A549 treated with AZD9567 at 1 μM for 4 hours (cell line): Measurements from ENCODE around the gene PHF13. TPM values are rescaled to one million over a fixed set of nuclear protein-coding genes. Genes with fewer than 3 reads are reported as not detected.

Experiments
- total RNA-seq: library from RNA; stranded (reverse); fragments of 200-300 nt; extraction: Qiagen RNA extraction; gene quantifications from 5 replicates; pipeline ENCODE4 v1.2.3, GENCODE V29; 2022; ENCODE audit not compliant: insufficient read depth

Gene PHF13
- 7.4 to 10.6 TPM (median 9.1 TPM) in 5 replicates for total RNA-seq

DNA sequence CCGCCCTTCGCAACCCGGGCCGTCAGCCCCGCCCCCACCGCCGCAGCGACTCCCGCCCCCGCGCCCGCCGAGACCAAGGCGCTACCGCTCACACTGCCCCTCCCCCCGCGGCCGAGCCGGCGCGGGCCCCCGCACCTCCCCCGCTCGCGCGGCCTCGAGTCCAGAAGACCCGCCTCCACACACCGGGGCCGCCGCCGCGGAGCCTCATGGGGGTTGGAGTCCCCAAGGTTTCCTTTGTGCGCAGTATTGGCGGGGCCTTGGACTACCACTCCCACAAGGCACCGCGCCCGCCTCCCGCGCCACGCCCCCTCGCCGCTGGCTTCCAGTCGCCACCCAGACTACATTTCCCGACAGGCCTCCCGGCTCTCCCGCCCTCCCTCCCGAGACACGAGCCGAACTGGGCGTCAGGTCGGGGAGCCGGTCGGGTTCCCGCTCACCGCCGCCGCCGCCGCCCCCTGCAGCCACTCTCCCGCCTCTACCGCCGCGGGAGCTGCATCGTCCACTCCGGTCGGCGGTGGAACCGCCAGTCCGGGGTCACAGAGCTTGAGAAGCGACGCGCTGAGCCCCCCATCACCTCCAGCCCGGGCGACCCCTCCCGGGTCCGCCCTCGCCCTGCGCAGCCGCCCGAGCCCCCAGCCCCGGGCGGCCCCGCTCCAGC, at the start of gene PHF13:
Gene PHF13, plus strand, starts transcription at position 371 of the 658 bp plus-strand sequence. CDS start 336 bp downstream, outside the sequence.

DNA sequence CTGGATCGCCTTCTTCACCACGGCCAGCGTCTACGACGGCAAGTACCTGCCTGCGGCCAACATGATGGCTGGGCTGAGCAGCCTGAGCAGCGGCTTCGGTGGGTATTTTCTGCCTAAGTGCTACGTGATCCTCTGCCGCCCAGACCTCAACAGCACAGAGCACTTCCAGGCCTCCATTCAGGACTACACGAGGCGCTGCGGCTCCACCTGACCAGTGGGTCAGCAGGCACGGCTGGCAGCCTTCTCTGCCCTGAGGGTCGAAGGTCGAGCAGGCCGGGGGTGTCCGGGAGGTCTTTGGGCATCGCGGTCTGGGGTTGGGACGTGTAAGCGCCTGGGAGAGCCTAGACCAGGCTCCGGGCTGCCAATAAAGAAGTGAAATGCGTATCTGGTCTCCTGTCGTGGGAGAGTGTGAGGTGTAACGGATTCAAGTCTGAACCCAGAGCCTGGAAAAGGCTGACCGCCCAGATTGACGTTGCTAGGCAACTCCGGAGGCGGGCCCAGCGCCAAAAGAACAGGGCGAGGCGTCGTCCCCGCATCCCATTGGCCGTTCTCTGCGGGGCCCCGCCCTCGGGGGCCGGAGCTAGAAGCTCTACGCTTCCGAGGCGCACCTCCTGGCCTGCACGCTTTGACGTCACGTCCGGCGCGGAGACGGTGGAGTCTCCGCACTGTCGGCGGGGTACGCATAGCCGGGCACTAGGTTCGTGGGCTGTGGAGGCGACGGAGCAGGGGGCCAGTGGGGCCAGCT, 34.0 kb upstream of the PHF13 start, which contains the start of gene ZBTB48:
Gene ZBTB48, plus strand, starts transcription at position 621 of the 745 bp plus-strand sequence. CDS start 616 bp downstream, outside the sequence.

DNA sequence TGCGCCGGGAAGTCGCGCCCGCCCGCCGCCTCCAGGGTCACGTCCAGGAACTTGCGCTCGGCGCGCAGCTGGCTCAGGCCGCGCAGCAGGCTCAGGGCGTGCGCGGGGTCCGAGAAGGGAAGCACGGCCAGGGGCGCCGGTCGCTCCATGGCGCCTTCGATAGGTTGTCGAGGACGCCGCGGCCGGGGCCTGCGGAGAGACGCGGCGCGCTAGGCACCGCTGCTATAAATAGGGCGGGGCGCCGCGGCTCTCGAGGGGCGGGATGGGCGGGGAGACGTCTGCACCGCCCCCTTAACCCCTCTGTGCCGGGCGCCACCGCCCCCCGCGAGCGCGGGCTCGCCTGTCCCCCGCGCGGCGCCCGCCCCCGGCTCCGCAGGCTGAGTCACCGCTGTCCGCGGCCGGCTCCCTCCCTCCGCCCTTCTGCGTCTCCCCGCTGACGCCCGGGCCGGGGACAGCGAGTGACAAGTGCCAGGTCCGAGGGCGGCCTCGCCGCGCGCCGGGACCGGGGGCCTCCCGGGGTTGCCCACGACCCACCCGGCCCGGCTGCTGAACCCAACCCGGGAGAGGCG, 10.8 kb upstream of the PHF13 start, which contains the start of gene KLHL21:
Gene KLHL21, minus strand, starts transcription at position 201 of the 569 bp plus-strand sequence. Its CDS starts 52 bp downstream, at position 149.

DNA sequence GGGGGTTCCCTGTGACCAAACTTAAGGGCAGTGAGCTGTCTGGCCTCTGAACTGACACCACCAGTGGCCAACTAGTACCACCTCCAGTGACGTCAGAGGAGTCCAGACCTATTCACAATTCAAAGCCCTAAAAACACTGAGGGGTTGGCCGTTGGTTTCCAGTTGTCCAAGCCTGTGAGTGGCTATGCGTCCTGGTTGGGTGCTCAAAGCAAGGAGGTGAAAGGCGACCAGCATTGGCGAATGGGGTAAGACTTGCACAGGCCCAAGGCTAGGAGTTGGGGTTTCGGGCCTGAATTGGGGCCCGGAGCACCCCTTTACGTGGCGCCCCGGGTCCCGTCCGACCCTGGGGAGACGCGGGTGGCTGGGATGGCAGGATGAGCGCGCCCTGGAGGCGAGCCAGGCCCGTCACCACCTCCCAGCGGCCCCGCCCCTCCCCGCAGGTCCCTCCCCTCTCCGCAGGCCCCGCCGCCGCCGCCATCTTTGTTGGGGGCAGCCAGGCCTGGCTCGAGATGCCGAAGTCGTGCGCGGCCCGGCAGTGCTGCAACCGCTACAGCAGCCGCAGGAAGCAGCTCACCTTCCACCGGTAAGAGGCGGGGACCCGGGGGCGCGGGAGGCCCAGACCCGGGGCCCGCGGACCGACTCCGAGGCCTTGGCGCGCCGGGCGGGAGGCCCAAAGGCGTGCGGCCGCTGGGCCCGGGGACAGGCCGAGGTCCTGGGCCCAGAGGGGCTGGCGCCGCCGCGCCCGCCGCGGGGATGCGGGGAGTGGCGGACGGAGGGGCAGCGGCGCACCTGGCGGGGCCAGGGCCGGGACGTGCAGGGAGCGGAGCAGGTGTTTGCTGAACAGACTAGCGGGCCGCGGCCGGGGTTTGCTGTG, 11.4 kb downstream of the PHF13 start, which contains the start of gene THAP3:
Gene THAP3, plus strand, starts transcription at position 159 of the 874 bp plus-strand sequence. Its CDS starts 351 bp downstream, at position 510.

Other genes with a start within 250 kb of the PHF13 start
- gene ACOT7, start 220.0 kb upstream of the PHF13 start, total RNA-seq, result 79.6 to 101 TPM (median 90.4 TPM) in 5 replicates
- gene HES2, start 193.8 kb upstream of the PHF13 start, total RNA-seq, result 4.4 to 6.3 TPM (median 4.8 TPM) in 5 replicates
- 0.36 to 0.90 TPM (median 0.73 TPM) in 4 of 5 replicates, not detected in the other for gene ESPN, start 189.0 kb upstream of the PHF13 start, total RNA-seq
- gene TNFRSF25, start 147.6 kb upstream of the PHF13 start, total RNA-seq, result 2.7 to 3.3 TPM (median 3.1 TPM) in 5 replicates
- 1.3 to 3.7 TPM (median 3.0 TPM) in 5 replicates for gene PLEKHG5, start 122.1 kb upstream of the PHF13 start, total RNA-seq
- gene NOL9, start 59.2 kb upstream of the PHF13 start, total RNA-seq, result 3.9 to 8.0 TPM (median 4.6 TPM) in 5 replicates
- gene TAS1R1, start 58.4 kb upstream of the PHF13 start, total RNA-seq, result 0.02 TPM in 1 of 5 replicates, not detected in the others
- 16.0 to 20.7 TPM (median 18.8 TPM) in 5 replicates for gene ZBTB48, start 33.7 kb upstream of the PHF13 start, total RNA-seq
- gene KLHL21, start 10.9 kb upstream of the PHF13 start, total RNA-seq, result 18.9 to 28.2 TPM (median 21.7 TPM) in 5 replicates
- gene THAP3, start 11.1 kb downstream of the PHF13 start, total RNA-seq, result 17.1 to 20.6 TPM (median 19.0 TPM) in 5 replicates
- 30.5 to 83.5 TPM (median 32.3 TPM) in 5 replicates for gene DNAJC11, start 88.1 kb downstream of the PHF13 start, total RNA-seq
- 42.6 to 68.9 TPM (median 63.6 TPM) in 5 replicates for gene CAMTA1, start 171.7 kb downstream of the PHF13 start, total RNA-seq